HepG2 (cell line): ENCODE results near the gene FBXW2. TPM values are rescaled to one million over a fixed set of nuclear protein-coding genes. Genes with fewer than 3 reads are reported as not detected.

ENCODE experiments used
- CCAR2 ChIP-seq: fragments of 200-400 bp; formaldehyde crosslinking; optimal IDR thresholded peaks from 2 replicates; pipeline ENCODE3; 2018; ENCODE audit warnings: low read depth, mild to moderate bottlenecking, low read length, moderate library complexity
- DMAP1 ChIP-seq: IDR thresholded peaks from 2 replicates; pipeline ENCODE4 v1.6.1; 2016
- EZH2 ChIP-seq: conservative IDR thresholded peaks from 2 replicates; pipeline ENCODE4 v1.6.1; 2012; ENCODE audit warnings: mild to moderate bottlenecking, low read depth, low read length, moderate library complexity
- FOXA3 ChIP-seq: IDR thresholded peaks from 2 replicates; pipeline ENCODE4 v1.6.1; 2016; ENCODE audit warnings: missing genetic modification reagents, missing compliant biosample characterization
- GATAD2A ChIP-seq: IDR thresholded peaks from 2 replicates; pipeline ENCODE4 v1.6.1; 2016
- KDM2A ChIP-seq: sonication (generic); formaldehyde crosslinking; IDR thresholded peaks from 2 replicates; pipeline ENCODE4 v1.4.0; 2020; ENCODE audit warnings: low read depth, missing genetic modification reagents, borderline replicate concordance
- MEF2D ChIP-seq: sonication (generic); formaldehyde crosslinking; IDR thresholded peaks from 2 replicates; pipeline ENCODE4 v1.5.1; 2020; ENCODE audit warnings: mild to moderate bottlenecking, missing genetic modification reagents
- PREB ChIP-seq: sonication (generic); formaldehyde crosslinking; IDR thresholded peaks from 2 replicates; pipeline ENCODE4 v1.4.0; 2020; ENCODE audit warnings: missing genetic modification reagents
- RXRA ChIP-seq: sonication (generic); formaldehyde crosslinking; IDR thresholded peaks from 2 replicates; pipeline ENCODE4 v1.5.1; 2020; ENCODE audit warnings: missing genetic modification reagents
- TEF ChIP-seq: sonication (generic); formaldehyde crosslinking; IDR thresholded peaks from 2 replicates; pipeline ENCODE4 v1.5.0; 2020; ENCODE audit warnings: missing genetic modification reagents
- THYN1 ChIP-seq: sonication (generic); formaldehyde crosslinking; IDR thresholded peaks from 2 replicates; pipeline ENCODE4 v1.8.1; 2023; ENCODE audit warnings: low read depth, mild to moderate bottlenecking, moderate library complexity, missing genetic modification reagents, borderline replicate concordance
- TOE1 ChIP-seq: sonication (generic); formaldehyde crosslinking; IDR thresholded peaks from 2 replicates; pipeline ENCODE4 v1.4.0; 2020; ENCODE audit warnings: mild to moderate bottlenecking, missing genetic modification reagents
- ZNF230 ChIP-seq: sonication (generic); formaldehyde crosslinking; IDR thresholded peaks from 2 replicates; pipeline ENCODE4 v1.4.0; 2020; ENCODE audit warnings: mild to moderate bottlenecking, missing genetic modification reagents
- ZNF253 ChIP-seq: sonication (generic); formaldehyde crosslinking; IDR thresholded peaks from 2 replicates; pipeline ENCODE4 v1.8.0; 2022; ENCODE audit warnings: mild to moderate bottlenecking, missing genetic modification reagents, borderline replicate concordance
- ZNF256 ChIP-seq: sonication (generic); formaldehyde crosslinking; conservative IDR thresholded peaks from 2 replicates; pipeline ENCODE4 v1.4.0; 2020; ENCODE audit warnings: missing genetic modification reagents
- ZNF282 ChIP-seq: fragments of 450-650 bp; IDR thresholded peaks from 2 replicates; pipeline ENCODE4 v1.6.1; 2018; ENCODE audit not compliant: partially characterized antibody
- ZNF331 ChIP-seq: sonication (generic); formaldehyde crosslinking; IDR thresholded peaks from 2 replicates; pipeline ENCODE4 v1.4.0; 2020; ENCODE audit warnings: missing genetic modification reagents
- ZNF563 ChIP-seq: sonication (generic); formaldehyde crosslinking; IDR thresholded peaks from 2 replicates; pipeline ENCODE4 v1.8.0; 2022; ENCODE audit warnings: mild to moderate bottlenecking, moderate library complexity, missing genetic modification reagents
- ZNF773 ChIP-seq: sonication (generic); formaldehyde crosslinking; IDR thresholded peaks from 2 replicates; pipeline ENCODE4 v1.4.0; 2020; ENCODE audit warnings: missing genetic modification reagents, borderline replicate concordance
- ZSCAN12 ChIP-seq: sonication (generic); formaldehyde crosslinking; IDR thresholded peaks from 2 replicates; pipeline ENCODE4 v1.9.0; 2021; ENCODE audit warnings: mild to moderate bottlenecking, missing genetic modification reagents
- ZSCAN30 ChIP-seq: sonication (generic); formaldehyde crosslinking; IDR thresholded peaks from 2 replicates; pipeline ENCODE4 v1.5.0; 2020; ENCODE audit warnings: mild to moderate bottlenecking, missing genetic modification reagents
- polyA plus RNA-seq, 8 experiments: library from polyadenylated mRNA; depleted of rRNA in 3 of 8; stranded (reverse) in 7 of 8; unstranded in 1 of 8; fragments of >200 nt; fragmentation: Illumina TruSeq in 4 of 8; extraction: Trizol in 4 of 8; gene quantifications; 2 replicates each; pipeline versions ENCODE4 v1.2.1 to v1.2.3, GENCODE V29; 2011 to 2016; ENCODE audit warnings: low read depth in 4 of 8, missing spikeins in 1 of 8, mixed read lengths in 1 of 8; ENCODE audit not compliant: insufficient read depth in 1 of 8
- total RNA-seq, 5 experiments: library from RNA; depleted of rRNA; stranded (reverse); fragments of >200 nt; fragmentation: Illumina TruSeq; extraction: Trizol; gene quantifications; 2 replicates each; pipeline ENCODE4 v1.2.3, GENCODE V29; 2016; ENCODE audit warnings: low read depth in 1 of 5
- TF ChIP-seq, protein P1 (sequence below): sonication (generic); formaldehyde crosslinking; IDR thresholded peaks from 2 replicates; pipeline ENCODE4 v1.4.0; 2020; ENCODE audit warnings: missing genetic modification reagents
- TF ChIP-seq, protein P2 (sequence below): fragments of 450-650 bp; IDR thresholded peaks from 2 replicates; pipeline ENCODE4 v1.6.1; 2017
- TF ChIP-seq, protein P3 (sequence below): sonication (generic); formaldehyde crosslinking; IDR thresholded peaks from 2 replicates; pipeline ENCODE4 v1.5.0; 2020; ENCODE audit warnings: mild to moderate bottlenecking, missing genetic modification reagents

FBXW2 gene
- total and polyA plus RNA-seq, 2 of the 13 experiments (the other 11 are each of a cell fraction or from before 2014, with no cell fraction given): 35.4 to 43.1 TPM

DNA sequence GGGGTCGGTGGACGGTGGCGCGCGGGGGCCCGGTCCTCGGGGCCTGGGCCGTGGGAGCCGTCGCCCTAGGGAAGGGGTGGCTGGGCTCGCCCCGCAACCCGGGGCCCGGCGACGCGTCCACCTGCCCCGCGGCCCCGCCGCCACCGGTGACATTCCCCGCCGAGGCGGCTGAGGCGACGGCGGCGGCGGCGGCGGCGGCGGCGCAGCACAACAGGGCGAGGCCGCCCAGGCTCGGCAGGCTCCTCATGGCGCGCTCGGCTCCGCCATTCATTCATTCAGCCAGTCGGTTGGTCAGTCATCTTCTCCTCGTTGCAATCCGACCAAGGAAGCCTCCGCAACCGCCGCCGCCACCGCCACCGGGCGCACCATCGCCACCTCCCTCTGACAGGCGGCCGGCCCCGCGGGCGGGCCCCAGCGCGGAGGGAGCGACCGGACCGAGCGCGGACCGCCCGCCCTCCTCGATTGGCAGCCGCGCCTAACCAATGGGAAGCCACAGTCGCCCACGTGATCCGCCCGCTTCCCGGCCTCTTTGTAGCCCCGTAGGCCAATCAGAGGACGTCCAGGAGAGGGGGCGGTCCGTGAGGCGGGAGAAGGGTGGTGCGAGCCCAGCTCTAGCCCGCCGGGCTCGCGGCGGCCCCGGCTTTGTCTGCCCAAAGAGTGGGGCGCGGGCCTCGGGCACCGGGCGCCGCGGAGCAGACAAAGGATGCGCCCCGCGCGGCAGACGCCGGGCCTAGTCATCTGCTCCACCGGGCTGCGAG lies 78.9 kb downstream of the FBXW2 start, which contains the start of gene MEGF9 (continued):
- TF ChIP-seq, protein P1, sequence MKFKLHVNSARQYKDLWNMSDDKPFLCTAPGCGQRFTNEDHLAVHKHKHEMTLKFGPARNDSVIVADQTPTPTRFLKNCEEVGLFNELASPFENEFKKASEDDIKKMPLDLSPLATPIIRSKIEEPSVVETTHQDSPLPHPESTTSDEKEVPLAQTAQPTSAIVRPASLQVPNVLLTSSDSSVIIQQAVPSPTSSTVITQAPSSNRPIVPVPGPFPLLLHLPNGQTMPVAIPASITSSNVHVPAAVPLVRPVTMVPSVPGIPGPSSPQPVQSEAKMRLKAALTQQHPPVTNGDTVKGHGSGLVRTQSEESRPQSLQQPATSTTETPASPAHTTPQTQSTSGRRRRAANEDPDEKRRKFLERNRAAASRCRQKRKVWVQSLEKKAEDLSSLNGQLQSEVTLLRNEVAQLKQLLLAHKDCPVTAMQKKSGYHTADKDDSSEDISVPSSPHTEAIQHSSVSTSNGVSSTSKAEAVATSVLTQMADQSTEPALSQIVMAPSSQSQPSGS (CRISPR knock-in tag): no peak; the same call in 1 of the 2 replicates
- TF ChIP-seq RXRA (CRISPR knock-in tag) (no peak; the same call in 1 of the 2 replicates), KDM2A (CRISPR knock-in tag) (peak; percentile 75), ZNF230 (CRISPR knock-in tag) (no peak), ZNF563 (CRISPR knock-in tag) (peak; percentile 86), GATAD2A (CRISPR knock-in tag) (no peak), MEF2D (no peak), ZSCAN12 (0 out of 2 replicates have a peak, but pooled peaks have one; percentile 48), CCAR2 (no peak), DMAP1 (CRISPR knock-in tag) (peak; percentile 32; the same call in 1 of the 2 replicates), EZH2 (no peak), THYN1 (CRISPR knock-in tag) (no peak), PREB (no peak), ZNF331 (CRISPR knock-in tag) (no peak), TEF (CRISPR knock-in tag) (no peak), ZSCAN30 (CRISPR knock-in tag) (no peak), TOE1 (no peak), ZNF253 (CRISPR knock-in tag) (no peak), ZNF256 (no peak), ZNF282 (no peak), FOXA3 (no peak), ZNF773 (CRISPR knock-in tag) (no peak)
- TF ChIP-seq, protein P2, sequence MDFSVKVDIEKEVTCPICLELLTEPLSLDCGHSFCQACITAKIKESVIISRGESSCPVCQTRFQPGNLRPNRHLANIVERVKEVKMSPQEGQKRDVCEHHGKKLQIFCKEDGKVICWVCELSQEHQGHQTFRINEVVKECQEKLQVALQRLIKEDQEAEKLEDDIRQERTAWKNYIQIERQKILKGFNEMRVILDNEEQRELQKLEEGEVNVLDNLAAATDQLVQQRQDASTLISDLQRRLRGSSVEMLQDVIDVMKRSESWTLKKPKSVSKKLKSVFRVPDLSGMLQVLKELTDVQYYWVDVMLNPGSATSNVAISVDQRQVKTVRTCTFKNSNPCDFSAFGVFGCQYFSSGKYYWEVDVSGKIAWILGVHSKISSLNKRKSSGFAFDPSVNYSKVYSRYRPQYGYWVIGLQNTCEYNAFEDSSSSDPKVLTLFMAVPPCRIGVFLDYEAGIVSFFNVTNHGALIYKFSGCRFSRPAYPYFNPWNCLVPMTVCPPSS: no peak
- TF ChIP-seq, protein P3, sequence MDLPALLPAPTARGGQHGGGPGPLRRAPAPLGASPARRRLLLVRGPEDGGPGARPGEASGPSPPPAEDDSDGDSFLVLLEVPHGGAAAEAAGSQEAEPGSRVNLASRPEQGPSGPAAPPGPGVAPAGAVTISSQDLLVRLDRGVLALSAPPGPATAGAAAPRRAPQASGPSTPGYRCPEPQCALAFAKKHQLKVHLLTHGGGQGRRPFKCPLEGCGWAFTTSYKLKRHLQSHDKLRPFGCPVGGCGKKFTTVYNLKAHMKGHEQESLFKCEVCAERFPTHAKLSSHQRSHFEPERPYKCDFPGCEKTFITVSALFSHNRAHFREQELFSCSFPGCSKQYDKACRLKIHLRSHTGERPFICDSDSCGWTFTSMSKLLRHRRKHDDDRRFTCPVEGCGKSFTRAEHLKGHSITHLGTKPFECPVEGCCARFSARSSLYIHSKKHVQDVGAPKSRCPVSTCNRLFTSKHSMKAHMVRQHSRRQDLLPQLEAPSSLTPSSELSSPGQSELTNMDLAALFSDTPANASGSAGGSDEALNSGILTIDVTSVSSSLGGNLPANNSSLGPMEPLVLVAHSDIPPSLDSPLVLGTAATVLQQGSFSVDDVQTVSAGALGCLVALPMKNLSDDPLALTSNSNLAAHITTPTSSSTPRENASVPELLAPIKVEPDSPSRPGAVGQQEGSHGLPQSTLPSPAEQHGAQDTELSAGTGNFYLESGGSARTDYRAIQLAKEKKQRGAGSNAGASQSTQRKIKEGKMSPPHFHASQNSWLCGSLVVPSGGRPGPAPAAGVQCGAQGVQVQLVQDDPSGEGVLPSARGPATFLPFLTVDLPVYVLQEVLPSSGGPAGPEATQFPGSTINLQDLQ (CRISPR knock-in tag): no peak
